ENCODE results near the gene MAPK7.

DNA sequence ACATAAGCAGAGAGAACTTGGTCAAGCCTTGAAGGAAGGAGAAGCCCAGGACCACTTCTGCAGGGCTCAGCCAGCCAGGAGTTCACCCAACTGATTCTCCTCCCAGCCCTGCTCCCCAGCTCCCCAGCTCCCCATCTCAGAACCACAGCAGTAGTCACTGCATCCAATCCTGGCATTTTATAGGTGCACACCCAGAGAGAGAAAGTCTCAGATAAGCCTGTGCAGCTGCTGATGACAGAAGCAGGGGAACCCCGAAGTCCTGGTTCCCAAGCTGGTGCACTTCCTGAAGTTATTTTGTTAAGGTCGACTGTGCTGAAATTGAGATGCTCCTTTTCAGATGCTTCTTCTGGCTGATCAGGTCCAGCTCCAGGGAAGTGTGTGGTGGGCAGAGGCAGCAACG is 39.3 kb downstream of the MAPK7 start:
- TF ChIP-seq CTCF (IDR thresholded peaks at IDR 0.05; ENCODE audit: control extremely low read depth in 1 of 3, insufficient read depth in 1 of 3, low read depth in 1 of 3, low read length in 3 of 3) (no peak), EZH2 (IDR thresholded peaks at IDR 0.05; ENCODE audit: low read depth, low read length, severe bottlenecking) (no peak), RAD21 (IDR thresholded peaks at IDR 0.05 in 1 of 2, conservative IDR thresholded peaks at IDR 0.05 in 1 of 2; ENCODE audit: low read depth in 2 of 2, low read length in 2 of 2) (no peak), SP1 (IDR thresholded peaks at IDR 0.05; ENCODE audit: low read depth, low read length) (no peak), EP300 (IDR thresholded peaks at IDR 0.05; ENCODE audit: borderline replicate concordance in 1 of 2, low read depth in 2 of 2, low read length in 2 of 2) (no peak), ZNF274 (IDR thresholded peaks at IDR 0.05; ENCODE audit: borderline replicate concordance, extremely low read depth, low read length) (no peak), SAP30 (IDR thresholded peaks at IDR 0.05; ENCODE audit: insufficient read depth, insufficient replicate concordance, low read length) (no peak), NANOG (IDR thresholded peaks at IDR 0.05; ENCODE audit: insufficient read depth, low read depth, low read length, poor library complexity, severe bottlenecking) (no peak), POLR2AphosphoS5 (IDR thresholded peaks at IDR 0.05; ENCODE audit: low read depth, low read length) (no peak), RFX5 (IDR thresholded peaks at IDR 0.05; ENCODE audit: borderline replicate concordance, low read depth, low read length) (no peak)
- TF ChIP-seq, protein P1, sequence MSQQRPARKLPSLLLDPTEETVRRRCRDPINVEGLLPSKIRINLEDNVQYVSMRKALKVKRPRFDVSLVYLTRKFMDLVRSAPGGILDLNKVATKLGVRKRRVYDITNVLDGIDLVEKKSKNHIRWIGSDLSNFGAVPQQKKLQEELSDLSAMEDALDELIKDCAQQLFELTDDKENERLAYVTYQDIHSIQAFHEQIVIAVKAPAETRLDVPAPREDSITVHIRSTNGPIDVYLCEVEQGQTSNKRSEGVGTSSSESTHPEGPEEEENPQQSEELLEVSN (IDR thresholded peaks at IDR 0.05), result no peak

All from H1 (cell line).